Thymus (tissue), 11 donors: ENCODE data around the gene TFIP11. TPM values are rescaled to one million over a fixed set of nuclear protein-coding genes. Genes with fewer than 3 reads are reported as not detected.

Experiments
- DNase-seq, 9 donors: peaks; one replicate each; pipeline ENCODE4 v3.0.0-alpha.2; 2013; ENCODE audit warnings: low spot score in 9 of 9, low read depth in 6 of 9, missing footprints in 1 of 9
- H3K27ac ChIP-seq, 2 donors: one replicate each; pipeline ENCODE4 v1.5.1; 2013; ENCODE audit warnings: control low read depth in 1 of 2, low read depth in 1 of 2, low read length in 1 of 2, mild to moderate bottlenecking in 1 of 2, moderate library complexity in 1 of 2
- H3K27me3 ChIP-seq, 2 donors: one replicate each; pipeline ENCODE4 v1.5.1; 2013; ENCODE audit warnings: low read length in 1 of 2; ENCODE audit not compliant: control insufficient read depth in 2 of 2, insufficient read depth in 1 of 2
- H3K36me3 ChIP-seq, 2 donors: one replicate each; pipeline ENCODE4 v1.5.1; 2013; ENCODE audit warnings: low read length in 1 of 2, mild to moderate bottlenecking in 1 of 2, moderate library complexity in 1 of 2; ENCODE audit not compliant: control insufficient read depth in 2 of 2, insufficient read depth in 2 of 2
- H3K4me1 ChIP-seq, 2 donors: one replicate each; pipeline ENCODE4 v1.5.1; 2013; ENCODE audit warnings: low read length in 2 of 2; ENCODE audit not compliant: control insufficient read depth in 2 of 2, insufficient read depth in 2 of 2
- H3K4me3 ChIP-seq, 2 donors: one replicate each; pipeline ENCODE4 v1.5.1; 2013; ENCODE audit warnings: low read length in 2 of 2, control low read depth in 1 of 2, mild to moderate bottlenecking in 1 of 2
- H3K9me3 ChIP-seq, 2 donors: one replicate each; pipeline ENCODE4 v1.5.1; 2013; ENCODE audit warnings: low read length in 1 of 2, mild to moderate bottlenecking in 1 of 2; ENCODE audit not compliant: control insufficient read depth in 2 of 2, insufficient read depth in 1 of 2
- WGBS: extraction: QIAGEN DNeasy Blood & Tissue Kit; methylation state at CpG from one replicate; pipeline ENCODE4 v1.1.7; 2013; 5-methylcytosine and 5-hydroxymethylcytosine counted together
- polyA plus RNA-seq: library from polyadenylated mRNA; stranded (reverse); fragments of 200-250 nt; gene quantifications from one replicate; pipeline ENCODE4 v1.2.3, GENCODE V29; 2013
- total RNA-seq: library from RNA; stranded (reverse); fragments of 120-200 nt; gene quantifications from one replicate; pipeline ENCODE4 v1.2.4, GENCODE V29; 2013
- donor health status: healthy.

Gene TFIP11
- total and polyA plus RNA-seq, 2 donors = 32.9 to 39.6 TPM

DNA sequence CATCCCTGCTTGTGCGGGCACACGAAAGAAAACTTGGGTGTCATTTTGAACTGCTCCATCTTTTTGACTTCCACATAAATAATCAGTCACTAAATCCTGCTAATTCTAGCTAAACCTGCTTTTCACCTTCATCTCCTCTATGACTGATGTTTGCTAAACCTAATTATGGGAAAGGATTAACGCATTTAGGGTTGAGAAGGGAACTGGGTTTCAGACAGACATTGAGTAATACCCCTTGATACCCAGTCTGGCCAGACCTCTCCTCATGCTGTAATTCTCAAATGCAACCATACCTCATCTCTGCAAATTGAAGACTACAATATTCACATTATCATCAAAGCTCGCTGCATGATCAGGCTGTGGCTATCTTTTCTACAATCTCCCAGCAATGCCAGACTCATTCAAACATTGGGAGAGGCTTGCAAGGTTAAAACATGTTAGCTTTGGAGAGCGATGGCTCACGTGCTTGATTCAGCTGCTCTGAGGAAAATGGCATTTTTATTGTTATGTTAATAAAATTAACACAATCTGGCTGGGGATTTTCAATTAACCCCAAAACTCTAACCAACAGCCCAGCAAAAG is 31.1 kb downstream of the TFIP11 start:
- Histone ChIP-seq H3K9me3 (no peaks in the 10 kb centered on the region), H3K27ac (peak overlapping the region in 1 of 2 donors; percentile 92)

DNA sequence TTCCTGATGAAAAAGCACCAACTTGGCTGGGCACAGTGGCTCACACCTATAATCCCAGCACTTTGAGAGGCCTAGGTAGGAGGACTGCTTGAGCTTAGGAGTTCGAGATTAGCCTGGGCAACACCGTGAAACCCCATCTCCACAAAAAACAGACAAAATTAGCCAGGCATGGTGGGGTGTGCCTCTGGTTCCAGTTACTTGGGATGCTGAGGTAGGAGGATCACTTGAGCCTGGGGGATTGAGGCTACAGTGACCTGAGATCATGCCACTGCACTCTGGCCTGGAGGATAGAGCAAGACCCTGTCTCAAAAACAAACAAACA is 31.7 kb downstream of the TFIP11 start:
- 79% methylated on average over 2 of the region's 2 CpGs for WGBS
- Histone ChIP-seq H3K9me3 (no peaks in the 10 kb centered on the region), H3K4me3 (peak overlapping the region in 1 of 2 donors; percentile 15), H3K27me3 (no peaks in the 10 kb centered on the region), H3K4me1 (peaks cover 37 to 58% of the 10 kb centered on the region in 2 donors), H3K27ac (peak overlapping the region in 1 of 2 donors; percentile 92), H3K36me3 (peaks cover 0 to 7% of the 10 kb centered on the region in 2 donors)
- no peak for DNase-seq

More for the DNA sequence above, 31.1 kb downstream of the TFIP11 start:
- Histone ChIP-seq H3K36me3 (peaks cover 0 to 5% of the 10 kb centered on the region in 2 donors), H3K4me3 (peak overlapping the region in 1 of 2 donors; percentile 15), H3K27me3 (no peaks in the 10 kb centered on the region), H3K4me1 (peaks cover 37 to 58% of the 10 kb centered on the region in 2 donors)
- WGBS = 68% methylated on average over 6 of the region's 6 CpGs
- DNase-seq = no peak

DNA sequence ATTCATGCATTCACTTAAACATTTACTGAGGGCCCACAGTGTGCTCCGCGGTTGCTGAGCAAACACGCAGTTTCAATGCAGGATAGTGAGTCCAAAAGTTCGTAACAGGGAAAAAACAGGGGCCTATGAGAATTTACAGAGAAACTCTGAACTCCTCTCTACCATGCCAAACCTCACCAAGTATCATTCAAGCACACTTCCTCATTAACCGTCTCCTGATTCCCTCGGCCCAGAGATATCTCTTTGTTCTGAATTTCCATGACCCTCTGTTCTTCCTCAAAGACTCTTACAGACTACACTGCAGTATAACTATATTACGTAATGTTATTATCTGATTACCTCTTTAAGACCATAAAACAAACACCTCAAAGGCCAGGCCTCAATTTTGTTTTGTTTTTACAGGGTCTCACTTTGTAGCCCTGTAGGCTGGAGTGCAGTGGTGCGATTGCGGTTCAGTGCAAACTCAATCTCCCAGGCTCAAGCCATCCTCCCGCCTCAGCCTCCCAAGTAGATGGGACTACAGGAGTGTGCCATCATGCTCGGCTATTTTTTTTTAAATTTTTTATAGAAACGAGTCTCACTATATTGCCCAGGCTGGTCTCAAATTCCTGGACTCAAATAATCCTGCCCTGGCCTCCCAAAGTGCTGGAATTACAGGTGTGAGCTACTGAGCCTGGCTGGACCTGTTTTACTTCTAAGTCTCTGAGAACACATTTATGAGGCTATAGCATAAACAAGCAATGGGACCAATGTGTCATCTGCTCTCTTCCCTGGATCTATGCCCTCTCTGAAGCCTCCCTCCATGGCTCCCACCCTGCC is 32.3 kb downstream of the TFIP11 start:
- peak overlapping the region; percentile 78 to 92 for H3K27ac ChIP-seq
- 56% methylated on average over 12 of the region's 12 CpGs for WGBS
- H3K4me3 ChIP-seq = peak overlapping the region; percentile 31 to 33
- H3K4me1 ChIP-seq = peaks cover 37 to 58% of the 10 kb centered on the region in 2 donors
- H3K27me3 ChIP-seq = no peaks in the 10 kb centered on the region
- DNase-seq = peak in 1 of 9 donors; percentile 36
- H3K9me3 ChIP-seq = no peaks in the 10 kb centered on the region
- H3K36me3 ChIP-seq = peaks cover 0 to 7% of the 10 kb centered on the region in 2 donors

DNA sequence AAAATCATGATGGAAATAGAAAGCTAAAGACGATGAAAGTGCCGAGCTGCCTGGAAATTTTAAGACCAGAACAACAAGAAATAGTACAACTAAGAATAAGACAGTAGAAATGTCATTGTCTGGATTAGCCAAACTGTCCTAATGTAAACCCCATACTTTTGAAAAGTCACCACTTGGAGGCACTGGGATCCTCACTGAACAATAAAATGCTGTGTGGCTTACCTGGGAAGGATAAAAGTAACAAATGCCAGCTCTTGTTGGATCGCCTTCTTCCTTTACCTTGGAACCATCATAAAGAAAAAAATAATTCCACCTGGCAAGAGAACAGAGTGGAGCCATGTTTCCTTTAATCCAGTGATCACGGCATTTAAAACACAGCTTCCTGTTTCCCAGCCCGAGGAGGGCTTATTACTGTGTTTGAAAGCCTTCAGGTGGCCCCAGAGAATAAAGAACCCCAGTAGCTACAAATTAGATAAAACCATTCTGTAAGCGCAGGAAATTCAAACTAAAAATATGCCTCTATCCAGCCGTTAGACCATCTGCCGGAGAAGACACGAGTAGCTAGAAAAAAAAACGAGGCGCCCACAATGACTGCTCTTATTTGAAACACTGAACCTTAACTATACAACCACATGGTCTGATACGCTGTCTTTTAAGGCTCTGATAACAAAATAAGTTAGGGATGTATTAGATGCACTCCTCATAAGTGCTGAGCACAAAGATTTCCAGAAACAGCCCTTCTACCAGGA is 33.1 kb downstream of the TFIP11 start:
- whole genome bisulfite sequencing = 17% methylated on average over 12 of the region's 12 CpGs
- DNase-seq = peak in 4 of 9 donors; percentile 35 to 73 (median 44)
- H3K27me3 ChIP-seq = no peaks in the 10 kb centered on the region
- peak overlapping the region; percentile 78 to 92 for H3K27ac ChIP-seq
- H3K4me1 ChIP-seq = peaks cover 33 to 54% of the 10 kb centered on the region in 2 donors
- H3K9me3 ChIP-seq = no peaks in the 10 kb centered on the region
- peaks cover 0 to 7% of the 10 kb centered on the region in 2 donors for H3K36me3 ChIP-seq
- peak overlapping the region; percentile 31 to 33 for H3K4me3 ChIP-seq

DNA sequence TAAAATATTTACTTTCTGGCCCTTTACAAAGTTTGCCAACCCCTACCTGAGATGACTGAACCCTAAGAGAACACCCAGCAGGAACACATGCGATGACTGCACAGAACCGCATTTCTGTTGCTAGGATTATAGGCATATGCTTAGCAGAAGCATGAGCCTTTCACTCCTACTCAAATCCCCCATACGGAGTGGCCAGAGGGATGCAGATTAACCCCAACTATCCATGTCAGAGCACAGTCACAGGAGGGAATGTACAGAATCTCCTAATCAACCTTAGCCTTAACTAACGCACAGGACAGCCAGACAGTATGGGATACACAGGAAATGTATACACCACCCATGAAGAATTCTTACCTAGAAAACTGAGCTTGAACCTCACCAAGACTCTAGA is 34.9 kb downstream of the TFIP11 start:
- Histone ChIP-seq H3K36me3 (peaks cover 9 to 16% of the 10 kb centered on the region in 2 donors), H3K9me3 (no peaks in the 10 kb centered on the region), H3K27ac (peak overlapping the region in 1 of 2 donors; percentile 9), H3K4me1 (peaks cover 22 to 42% of the 10 kb centered on the region in 2 donors), H3K27me3 (no peaks in the 10 kb centered on the region), H3K4me3 (no peak overlapping the region)
- DNase-seq = no peak
- 44% methylated on average over 4 of the region's 4 CpGs for WGBS

DNA sequence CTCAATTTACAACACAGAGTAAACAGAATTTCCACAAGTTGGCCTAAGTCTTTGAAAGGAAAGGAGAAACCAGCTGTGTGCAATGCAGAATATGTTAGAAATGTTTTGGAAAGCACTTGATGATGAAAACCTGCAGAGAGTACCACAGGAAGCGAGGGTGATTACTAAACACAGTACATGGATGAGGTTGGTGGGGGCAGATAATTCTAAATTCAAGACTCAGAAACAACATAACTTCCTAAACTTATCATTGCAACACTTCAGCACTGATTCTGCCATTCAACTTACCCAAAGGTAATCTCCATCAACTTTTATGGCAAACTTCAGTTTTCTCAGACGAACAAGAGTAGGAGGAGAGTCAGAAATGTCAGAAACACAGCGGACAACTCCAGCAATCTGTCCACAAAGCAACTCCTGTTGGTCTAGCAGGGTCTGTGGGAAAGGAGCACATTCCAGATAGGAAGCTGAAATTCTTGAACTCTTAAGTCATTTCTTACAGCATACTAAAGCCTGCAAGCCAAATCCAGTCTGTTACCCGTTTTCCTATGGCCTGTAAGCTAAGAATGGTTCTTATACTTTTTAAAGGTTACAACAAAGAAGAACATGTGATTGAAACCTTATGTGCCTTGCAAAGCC is 35.5 kb downstream of the TFIP11 start:
- H3K36me3 ChIP-seq = peaks cover 14 to 21% of the 10 kb centered on the region in 2 donors
- peaks cover 17 to 37% of the 10 kb centered on the region in 2 donors for H3K4me1 ChIP-seq
- WGBS = 95% methylated on average over 4 of the region's 4 CpGs
- H3K4me3 ChIP-seq = no peak overlapping the region
- H3K27ac ChIP-seq = no peak overlapping the region
- no peaks in the 10 kb centered on the region for H3K9me3 ChIP-seq
- H3K27me3 ChIP-seq = no peaks in the 10 kb centered on the region
- no peak for DNase-seq

DNA sequence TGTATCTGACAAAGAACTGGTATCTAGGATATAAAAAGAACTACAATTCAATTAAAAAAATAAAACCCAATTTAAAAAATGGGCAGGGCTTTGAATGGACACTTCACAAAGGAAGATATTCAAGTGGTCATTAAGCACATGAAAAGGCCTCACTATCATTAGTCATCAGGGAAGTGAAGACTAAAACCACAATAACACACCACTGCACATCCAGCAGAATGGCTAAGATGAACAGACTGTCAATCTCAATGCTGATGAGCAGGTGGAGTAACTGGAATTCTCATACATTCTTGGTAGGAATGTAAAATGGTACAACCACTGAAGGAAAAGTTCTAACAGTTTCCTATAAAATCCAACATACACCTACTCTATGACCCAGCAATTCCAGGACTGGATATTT is 37.6 kb downstream of the TFIP11 start:
- Histone ChIP-seq H3K4me1 (peaks cover 0 to 16% of the 10 kb centered on the region in 2 donors), H3K27me3 (no peaks in the 10 kb centered on the region), H3K27ac (no peak overlapping the region), H3K36me3 (peaks cover 36 to 42% of the 10 kb centered on the region in 2 donors), H3K9me3 (no peaks in the 10 kb centered on the region), H3K4me3 (no peak overlapping the region)
- no peak for DNase-seq

DNA sequence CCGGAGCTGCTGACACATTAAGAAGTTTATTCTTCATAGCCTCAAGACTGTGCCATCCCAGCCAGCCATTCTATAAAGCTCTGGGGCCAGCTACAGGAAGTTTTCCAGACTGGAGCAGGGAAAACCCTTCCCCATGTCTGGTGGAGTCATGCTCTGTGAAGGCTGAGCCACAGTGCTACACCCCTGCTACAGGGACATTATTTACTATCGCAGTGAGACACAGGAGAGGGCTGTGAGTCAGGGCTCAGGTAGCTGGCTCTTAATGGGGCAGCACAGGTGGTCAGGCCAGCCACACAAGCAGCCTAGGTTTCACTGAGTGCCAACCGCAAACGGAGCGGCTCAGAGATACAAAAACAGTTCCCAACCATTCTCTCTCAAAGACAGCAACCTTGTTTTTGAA is 40.8 kb downstream of the TFIP11 start:
- H3K9me3 ChIP-seq = no peaks in the 10 kb centered on the region
- H3K4me3 ChIP-seq = no peak overlapping the region
- H3K27ac ChIP-seq = no peak overlapping the region
- no peaks in the 10 kb centered on the region for H3K4me1 ChIP-seq
- peaks cover 57 to 66% of the 10 kb centered on the region in 2 donors for H3K36me3 ChIP-seq
- H3K27me3 ChIP-seq = no peaks in the 10 kb centered on the region
- no peak for DNase-seq
- 86% methylated on average over 5 of the region's 5 CpGs for WGBS
